Hepatic stellate cell (primary cell): ENCODE results near the gene PRPF6.

Experiments used
- DNase-seq: peaks from one replicate; pipeline ENCODE4 v3.0.0; 2011; ENCODE audit warnings: low spot score

The PRPF6 gene, protein sequence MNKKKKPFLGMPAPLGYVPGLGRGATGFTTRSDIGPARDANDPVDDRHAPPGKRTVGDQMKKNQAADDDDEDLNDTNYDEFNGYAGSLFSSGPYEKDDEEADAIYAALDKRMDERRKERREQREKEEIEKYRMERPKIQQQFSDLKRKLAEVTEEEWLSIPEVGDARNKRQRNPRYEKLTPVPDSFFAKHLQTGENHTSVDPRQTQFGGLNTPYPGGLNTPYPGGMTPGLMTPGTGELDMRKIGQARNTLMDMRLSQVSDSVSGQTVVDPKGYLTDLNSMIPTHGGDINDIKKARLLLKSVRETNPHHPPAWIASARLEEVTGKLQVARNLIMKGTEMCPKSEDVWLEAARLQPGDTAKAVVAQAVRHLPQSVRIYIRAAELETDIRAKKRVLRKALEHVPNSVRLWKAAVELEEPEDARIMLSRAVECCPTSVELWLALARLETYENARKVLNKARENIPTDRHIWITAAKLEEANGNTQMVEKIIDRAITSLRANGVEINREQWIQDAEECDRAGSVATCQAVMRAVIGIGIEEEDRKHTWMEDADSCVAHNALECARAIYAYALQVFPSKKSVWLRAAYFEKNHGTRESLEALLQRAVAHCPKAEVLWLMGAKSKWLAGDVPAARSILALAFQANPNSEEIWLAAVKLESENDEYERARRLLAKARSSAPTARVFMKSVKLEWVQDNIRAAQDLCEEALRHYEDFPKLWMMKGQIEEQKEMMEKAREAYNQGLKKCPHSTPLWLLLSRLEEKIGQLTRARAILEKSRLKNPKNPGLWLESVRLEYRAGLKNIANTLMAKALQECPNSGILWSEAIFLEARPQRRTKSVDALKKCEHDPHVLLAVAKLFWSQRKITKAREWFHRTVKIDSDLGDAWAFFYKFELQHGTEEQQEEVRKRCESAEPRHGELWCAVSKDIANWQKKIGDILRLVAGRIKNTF

GRCh38 chr20:63980806-63981728 lies at the start of gene PRPF6:
TSS of gene PRPF6 (plus strand) at chr20:63981132. CDS start at chr20:63981246, 114 bp downstream.
- peak; percentile 98 for DNase-seq

DNA sequence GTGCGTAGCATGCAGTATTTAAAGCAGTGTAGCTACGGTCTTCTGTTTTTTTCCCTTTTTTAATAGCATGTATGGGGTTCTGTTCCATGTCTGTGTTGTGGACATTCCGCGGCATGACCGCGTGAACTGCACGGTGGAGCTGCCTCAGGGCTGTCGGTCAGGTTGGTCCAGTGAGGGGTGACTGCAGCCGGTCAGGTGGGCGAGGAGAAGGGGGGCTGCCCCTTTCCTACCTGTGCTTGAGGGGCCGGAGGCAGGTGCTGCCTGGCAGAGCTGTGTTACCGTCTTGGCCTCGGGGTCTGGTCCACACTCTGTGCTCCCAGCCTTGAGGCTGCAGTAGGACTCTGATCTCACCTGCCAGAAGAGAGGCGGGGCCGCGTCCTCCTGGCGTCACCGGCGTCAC lies 49.2 kb upstream of the PRPF6 start:
- DNase-seq: no peak

DNA sequence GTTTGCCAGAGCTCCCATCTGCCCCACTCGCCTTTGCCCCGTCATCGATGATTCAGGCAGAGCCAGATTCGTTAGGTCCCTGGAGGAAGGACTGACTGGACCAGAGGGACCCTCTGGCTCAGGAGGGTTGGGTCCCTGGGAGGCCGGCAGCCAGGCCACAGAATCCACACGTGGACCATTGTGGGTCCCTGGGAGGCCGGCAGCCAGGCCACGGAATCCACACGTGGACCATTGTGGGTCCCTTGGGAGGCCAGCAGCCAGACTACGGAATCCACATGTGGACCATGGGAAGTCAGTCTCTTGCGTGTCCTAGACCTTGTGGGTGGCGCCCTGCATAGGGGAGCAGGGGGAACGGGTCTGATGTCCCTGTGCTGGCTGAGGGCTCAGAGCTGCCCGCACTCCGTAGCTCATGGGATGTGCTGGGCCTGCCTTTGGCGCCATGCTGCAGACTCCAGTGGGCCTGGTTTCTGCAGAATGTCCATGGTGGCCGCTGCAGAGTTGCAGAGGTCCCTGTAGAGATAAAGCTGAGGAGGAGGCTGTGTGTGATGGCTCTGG lies 48.2 kb upstream of the PRPF6 start:
- DNase-seq: no peak

GRCh38 chr20:63933646-63934045 lies 47.3 kb upstream of the PRPF6 start:
- DNase-seq: no peak

- DNase-seq: no peak
Observed at GRCh38 chr20:63934271-63935068, 46.5 kb upstream of the PRPF6 start.

- DNase-seq: no peak
Observed at GRCh38 chr20:63935447-63935846, 45.5 kb upstream of the PRPF6 start.

- DNase-seq: no peak
Observed at GRCh38 chr20:63937596-63937995, 43.3 kb upstream of the PRPF6 start.

DNA sequence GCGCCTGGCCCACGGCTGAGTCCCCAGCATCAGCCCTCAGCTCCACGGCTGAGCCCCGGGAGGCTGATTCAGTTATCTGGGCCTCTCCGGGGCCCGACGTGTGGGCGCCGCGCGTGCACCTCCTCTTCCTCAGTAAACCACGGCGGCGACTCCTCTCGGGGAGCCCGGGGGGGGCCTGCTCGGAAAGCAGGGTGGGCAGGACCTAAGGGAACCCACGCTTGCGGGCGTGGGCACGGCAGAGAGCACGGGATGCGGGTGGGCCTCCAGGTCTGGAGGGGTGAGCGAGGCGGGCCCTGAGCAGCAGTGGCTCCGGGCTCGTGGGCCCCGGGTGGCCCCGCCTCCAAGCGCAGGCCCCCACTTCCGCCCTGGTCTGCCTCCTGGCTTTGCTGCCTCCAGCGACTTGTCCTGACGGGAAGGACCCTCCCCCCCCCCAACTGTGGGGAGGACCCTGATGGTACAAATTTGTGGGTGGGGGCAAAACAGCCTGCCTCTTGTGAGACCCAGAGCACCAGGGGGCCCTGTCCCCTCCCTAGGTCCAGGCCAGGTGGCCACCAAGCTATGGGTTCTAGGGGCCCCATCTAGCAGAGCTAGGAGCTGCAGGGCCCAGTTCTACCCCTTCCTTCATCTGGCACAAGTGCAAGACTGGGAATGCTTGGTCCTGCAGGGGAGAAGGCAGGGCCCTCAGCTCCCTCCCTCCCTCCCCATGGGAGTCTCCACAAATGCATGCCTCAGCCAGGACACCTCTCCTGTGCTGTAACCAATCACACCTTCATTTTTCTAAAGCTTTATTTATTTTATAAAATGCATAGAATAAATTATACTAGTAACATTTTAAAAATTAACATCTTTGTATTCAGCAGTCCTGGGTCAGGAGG lies 41.6 kb upstream of the PRPF6 start:
- DNase-seq: no peak

DNA sequence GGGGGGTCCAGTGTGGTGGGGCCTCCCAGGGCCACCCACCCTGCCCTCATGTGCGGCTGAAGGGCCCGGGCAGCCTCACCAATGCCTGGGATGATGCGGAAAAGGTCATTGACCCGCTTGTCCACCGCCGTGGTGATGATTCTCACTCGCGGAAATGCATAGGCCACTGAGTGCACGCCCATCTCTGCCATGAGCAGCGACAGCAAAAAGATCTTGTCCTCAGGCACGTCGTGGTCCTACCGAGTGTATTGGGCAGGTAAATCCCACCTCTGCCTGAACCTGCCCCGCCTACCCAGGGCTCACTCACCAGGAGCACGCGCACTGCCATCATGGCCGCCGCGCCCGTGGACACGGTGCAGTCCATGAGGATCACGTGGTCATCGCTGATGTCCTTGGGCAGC lies 40.9 kb upstream of the PRPF6 start:
- DNase-seq: no peak

GRCh38 chr20:63940472-63941266 lies 40.3 kb upstream of the PRPF6 start:
- no peak for DNase-seq

- no peak for DNase-seq
Observed at GRCh38 chr20:63941282-63942081, 39.5 kb upstream of the PRPF6 start.

GRCh38 chr20:63942250-63942951 lies 38.5 kb upstream of the PRPF6 start:
- DNase-seq: no peak

DNA sequence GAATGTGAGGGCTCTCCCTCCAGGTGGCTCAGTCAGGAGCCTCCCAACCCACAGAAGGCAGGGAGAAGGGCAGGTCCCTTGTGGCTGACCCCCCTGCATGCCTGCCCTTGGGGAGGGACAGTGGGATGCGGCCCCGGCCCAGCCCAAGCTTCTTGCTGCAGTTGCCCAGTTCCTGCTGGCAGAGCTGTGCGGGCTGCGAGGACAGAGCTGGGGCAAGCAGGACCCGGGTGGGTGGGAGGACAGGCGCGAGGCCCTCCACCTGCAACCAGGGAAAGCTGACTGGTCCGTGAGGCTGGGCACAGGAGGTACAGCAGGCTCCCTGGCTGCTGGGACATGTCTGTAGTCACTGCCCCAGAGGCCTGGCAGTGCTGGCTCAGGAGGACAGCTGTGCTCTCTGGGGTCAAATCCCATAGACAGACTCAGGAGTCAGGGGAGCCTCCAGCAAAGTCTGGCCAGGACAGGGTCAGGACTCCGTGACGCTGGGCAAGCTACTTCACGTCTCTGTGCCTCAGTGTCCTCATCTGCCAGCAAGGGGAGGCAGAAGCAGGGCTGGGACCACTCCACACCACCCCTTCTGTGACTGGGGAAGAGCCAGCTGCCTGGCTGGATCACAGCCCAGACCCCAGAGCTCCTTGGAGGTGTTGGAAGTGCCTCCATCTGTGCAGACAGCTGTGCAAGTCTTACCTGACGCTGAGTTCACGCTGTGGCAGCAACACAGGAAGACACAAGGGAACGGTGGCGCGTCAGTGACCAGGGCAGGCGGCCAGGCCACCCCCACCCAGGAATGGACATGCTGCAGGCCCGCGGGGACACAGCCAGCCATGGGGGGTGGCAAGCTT lies 37.7 kb upstream of the PRPF6 start:
- DNase-seq: no peak

DNA sequence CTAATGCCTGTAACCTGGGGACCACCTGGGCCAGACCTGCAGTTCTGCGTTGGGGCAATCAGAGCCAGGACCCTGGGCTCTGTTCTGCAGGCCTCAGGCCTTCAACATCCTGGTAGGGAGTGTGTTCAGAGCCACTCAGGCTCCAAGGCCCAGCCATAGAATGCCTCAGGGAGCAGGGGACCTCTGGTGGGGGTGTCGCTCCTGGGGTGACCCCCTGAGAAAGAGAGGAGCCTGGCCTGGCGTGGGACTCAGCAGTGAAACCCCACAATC lies 37.2 kb upstream of the PRPF6 start:
- no peak for DNase-seq

- DNase-seq: no peak
Observed at GRCh38 chr20:63944078-63944941, 36.6 kb upstream of the PRPF6 start.
